Suprapubic skin (tissue), 3 donors: Measurements from ENCODE around the gene GFOD2.

ENCODE experiments used
- CTCF ChIP-seq, 2 donors: fragments of 200-600 bp in 1 of 2; fragments of 450-650 bp in 1 of 2; sonication (generic) in 1 of 2; IDR thresholded peaks; one replicate each; pipeline ENCODE4 v1.5.1; 2016 to 2019; ENCODE audit warnings: antibody characterized with exemption in 2 of 2, mild to moderate bottlenecking in 1 of 2, moderate library complexity in 1 of 2
- EP300 ChIP-seq: sonication (generic); formaldehyde crosslinking; IDR thresholded peaks from one replicate; pipeline ENCODE4 v1.6.1; 2017; ENCODE audit warnings: antibody characterized with exemption
- POLR2A ChIP-seq, 2 donors: fragments of 450-650 bp; IDR thresholded peaks; one replicate each; pipeline ENCODE4 v1.6.1; 2017; ENCODE audit warnings: antibody characterized with exemption in 2 of 2, mild to moderate bottlenecking in 2 of 2, moderate library complexity in 2 of 2

- TF ChIP-seq POLR2A (IDR thresholded peaks at IDR 0.05): no peak
- no peak for TF ChIP-seq CTCF (IDR thresholded peaks at IDR 0.05)
- no peak for TF ChIP-seq EP300
Observed at GRCh38 chr16:67658849-67659674, 60.1 kb downstream of the GFOD2 start.
